ENCODE measurements around the gene ZBTB44.
"Not testable (repeated sequence)": the region's sequence is repeated elsewhere in the genome, so short reads cannot be mapped to it uniquely, and the experiment has no call there.

ZBTB44 gene

GRCh38 chr11:130251763-130252162, 63.0 kb downstream of the ZBTB44 start:
- not testable (repeated sequence) for DNase-seq (ENCODE audit: insufficient read length, low spot score); FAIRE-seq

DNA sequence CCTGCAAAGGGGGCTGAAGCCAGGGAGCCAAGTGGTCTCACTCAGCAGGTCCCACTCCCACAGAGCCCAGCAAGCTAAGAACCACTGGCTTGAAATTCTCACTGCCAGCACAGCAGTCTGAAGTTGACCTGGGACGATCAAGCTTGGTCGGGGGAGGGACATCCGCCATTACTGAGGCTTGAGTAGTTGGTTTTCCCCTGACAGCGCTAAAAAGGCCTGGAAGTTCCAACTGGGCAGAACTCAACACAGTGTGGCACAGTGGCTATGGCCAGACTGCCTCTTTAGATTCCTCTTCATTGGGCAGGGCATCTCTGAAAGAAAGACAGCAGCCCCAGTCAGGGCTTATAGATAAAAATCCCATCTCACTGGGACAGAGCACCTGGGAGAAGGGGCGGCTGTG, 64.8 kb downstream of the ZBTB44 start:
- DNase-seq (ENCODE audit: insufficient read length, low spot score); FAIRE-seq: not testable (repeated sequence)

DNA sequence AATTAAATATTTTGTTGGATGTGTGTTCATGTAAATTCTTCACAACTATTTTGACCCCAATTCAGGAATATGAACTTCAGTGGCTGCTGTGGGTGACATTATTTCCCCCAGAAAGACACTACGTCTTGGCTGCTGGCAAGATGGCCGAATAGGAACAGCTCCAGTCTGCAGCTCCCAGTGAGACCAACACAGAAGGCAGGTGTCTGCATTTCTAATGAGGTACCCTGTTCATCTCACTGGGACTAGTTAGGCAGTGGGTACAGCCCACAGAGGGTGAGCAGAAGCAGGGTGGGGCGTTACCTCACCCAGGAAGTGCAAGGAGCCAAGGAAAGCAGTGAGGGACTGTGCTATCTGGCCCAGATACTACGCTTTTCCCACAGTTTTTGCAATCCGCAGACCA, 65.3 kb downstream of the ZBTB44 start:
- FAIRE-seq (no peak), DNase-seq (ENCODE audit: insufficient read length, low spot score) (no peak)

DNA sequence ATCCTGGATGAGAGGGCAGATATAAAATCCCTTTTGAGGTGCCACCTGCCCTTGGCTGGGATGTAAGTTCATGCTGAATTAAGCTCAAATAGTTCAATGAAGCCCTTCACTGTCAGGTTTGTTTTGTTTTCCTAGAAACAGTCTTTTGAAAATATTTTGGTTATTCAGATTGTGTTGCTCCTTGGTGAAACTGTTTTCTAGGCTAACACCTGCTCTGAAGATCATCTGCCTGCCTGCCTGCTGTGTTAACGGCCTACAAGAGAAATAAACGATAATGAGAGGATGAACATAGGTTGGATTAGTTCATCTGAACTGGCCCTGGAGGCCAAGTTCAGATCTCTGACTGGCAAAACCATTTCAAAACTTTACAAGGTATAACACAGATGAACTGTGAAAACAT, 67.4 kb downstream of the ZBTB44 start:
- DNase-seq (ENCODE audit: insufficient read length, low spot score) = no peak
- no peak for FAIRE-seq

- no peak for DNase-seq (ENCODE audit: insufficient read length, low spot score)
These were observed 68.0 kb downstream of the ZBTB44 start for GRCh38 chr11:130246738-130247137.

GRCh38 chr11:130246270-130246669, 68.4 kb downstream of the ZBTB44 start:
- no peak for DNase-seq (ENCODE audit: insufficient read length, low spot score)
- no peak for FAIRE-seq

More at GRCh38 chr11:130246738-130247137, 68.0 kb downstream of the ZBTB44 start:
- no peak for FAIRE-seq

GRCh38 chr11:130245375-130245774, 69.3 kb downstream of the ZBTB44 start:
- FAIRE-seq = peak; percentile 47
- not testable (repeated sequence) for DNase-seq (ENCODE audit: insufficient read length, low spot score)

GRCh38 chr11:130244848-130245247, 69.9 kb downstream of the ZBTB44 start:
- DNase-seq (ENCODE audit: insufficient read length, low spot score) = no peak
- FAIRE-seq = peak; percentile 54

- DNase-seq (ENCODE audit: insufficient read length, low spot score) (peak; percentile 25), FAIRE-seq (peak; percentile 88)
These were observed 70.9 kb downstream of the ZBTB44 start for GRCh38 chr11:130243816-130244215.

- no peak for FAIRE-seq
- DNase-seq (ENCODE audit: insufficient read length, low spot score) = no peak
These were observed 73.0 kb downstream of the ZBTB44 start for GRCh38 chr11:130241713-130242112.

DNA sequence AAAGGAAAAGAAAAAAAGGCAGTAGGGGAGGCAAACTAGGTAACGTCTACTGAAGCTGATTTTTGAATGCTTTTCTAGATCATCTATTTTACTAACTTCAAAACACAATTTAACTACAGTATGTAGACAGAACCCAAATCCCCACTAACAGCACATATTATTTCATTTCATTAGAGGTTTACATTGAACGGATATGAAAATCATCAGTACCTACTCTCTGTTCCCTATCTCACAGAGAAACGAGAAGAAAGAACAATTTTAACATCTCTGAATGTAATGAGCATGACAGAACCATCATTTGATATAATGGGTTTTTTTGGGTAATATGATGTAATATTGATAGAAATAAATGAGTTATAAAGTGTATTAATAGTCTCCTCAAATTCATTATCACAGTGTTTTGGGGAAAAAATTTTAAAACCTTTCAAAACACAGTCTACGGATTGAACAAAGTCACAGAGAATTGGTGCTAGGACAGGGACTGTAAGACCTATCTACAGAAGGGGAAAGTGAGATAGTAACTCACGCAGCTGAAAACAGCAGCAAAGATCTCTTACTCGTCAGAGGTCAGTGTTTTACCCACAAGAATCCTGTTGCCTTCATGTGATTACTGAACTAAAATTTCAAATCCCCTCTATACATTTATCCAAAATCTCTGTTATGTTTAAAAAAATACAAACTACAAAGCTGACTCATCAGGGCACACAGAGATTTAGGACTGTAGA, 77.3 kb downstream of the ZBTB44 start:
- FAIRE-seq = no peak

GRCh38 chr11:130234315-130234714, 80.4 kb downstream of the ZBTB44 start:
- no peak for DNase-seq (ENCODE audit: insufficient read length, low spot score)
- no peak for FAIRE-seq

More for the DNA sequence above, 77.3 kb downstream of the ZBTB44 start:
- no peak for DNase-seq (ENCODE audit: insufficient read length, low spot score)

- FAIRE-seq = peak; percentile 67
- DNase-seq (ENCODE audit: insufficient read length, low spot score) = not testable (repeated sequence)
These were observed 80.8 kb downstream of the ZBTB44 start for GRCh38 chr11:130233888-130234287.

DNA sequence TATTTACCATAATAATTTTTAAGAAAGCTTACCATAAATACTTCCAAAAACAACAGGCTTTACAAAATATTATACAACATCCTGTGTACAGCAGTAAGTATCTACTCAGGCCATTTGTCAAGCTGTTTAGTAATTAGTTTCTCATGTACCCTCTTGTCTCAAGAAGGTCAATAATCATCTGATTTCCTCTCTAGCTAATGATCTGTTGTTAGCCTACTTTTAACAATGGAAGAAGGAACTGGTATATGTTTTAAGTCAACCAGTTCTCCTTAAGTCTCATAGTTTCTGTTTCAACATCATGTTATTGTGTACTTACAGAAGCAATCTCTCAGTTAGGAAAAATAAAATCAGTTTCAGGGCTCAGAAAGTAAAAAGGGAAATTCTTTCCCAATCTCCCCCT, 81.2 kb downstream of the ZBTB44 start:
- FAIRE-seq; DNase-seq (ENCODE audit: insufficient read length, low spot score): not testable (repeated sequence)

DNA sequence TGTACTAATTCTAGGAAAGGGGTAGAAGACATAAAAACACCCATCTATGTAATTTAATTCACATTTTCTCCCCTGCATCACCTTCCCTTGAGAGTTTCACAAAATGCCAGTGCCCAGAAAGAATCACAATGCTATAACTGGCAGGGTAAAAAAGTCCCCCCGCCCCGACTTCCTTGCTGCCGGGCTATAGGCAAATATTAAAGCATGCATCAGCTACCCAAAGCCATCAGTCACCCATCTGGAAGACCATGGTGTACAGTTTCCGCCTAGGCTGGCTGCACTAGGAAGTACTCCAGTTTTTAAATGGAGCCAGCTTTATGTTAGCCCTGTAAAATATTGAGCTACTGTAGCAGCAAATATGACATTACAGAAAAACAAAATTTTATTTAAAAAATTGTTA, 87.3 kb downstream of the ZBTB44 start:
- FAIRE-seq (no peak), DNase-seq (ENCODE audit: insufficient read length, low spot score) (no peak)

GRCh38 chr11:130223291-130223971, 91.3 kb downstream of the ZBTB44 start:
- FAIRE-seq (no peak), DNase-seq (ENCODE audit: insufficient read length, low spot score) (no peak)

DNA sequence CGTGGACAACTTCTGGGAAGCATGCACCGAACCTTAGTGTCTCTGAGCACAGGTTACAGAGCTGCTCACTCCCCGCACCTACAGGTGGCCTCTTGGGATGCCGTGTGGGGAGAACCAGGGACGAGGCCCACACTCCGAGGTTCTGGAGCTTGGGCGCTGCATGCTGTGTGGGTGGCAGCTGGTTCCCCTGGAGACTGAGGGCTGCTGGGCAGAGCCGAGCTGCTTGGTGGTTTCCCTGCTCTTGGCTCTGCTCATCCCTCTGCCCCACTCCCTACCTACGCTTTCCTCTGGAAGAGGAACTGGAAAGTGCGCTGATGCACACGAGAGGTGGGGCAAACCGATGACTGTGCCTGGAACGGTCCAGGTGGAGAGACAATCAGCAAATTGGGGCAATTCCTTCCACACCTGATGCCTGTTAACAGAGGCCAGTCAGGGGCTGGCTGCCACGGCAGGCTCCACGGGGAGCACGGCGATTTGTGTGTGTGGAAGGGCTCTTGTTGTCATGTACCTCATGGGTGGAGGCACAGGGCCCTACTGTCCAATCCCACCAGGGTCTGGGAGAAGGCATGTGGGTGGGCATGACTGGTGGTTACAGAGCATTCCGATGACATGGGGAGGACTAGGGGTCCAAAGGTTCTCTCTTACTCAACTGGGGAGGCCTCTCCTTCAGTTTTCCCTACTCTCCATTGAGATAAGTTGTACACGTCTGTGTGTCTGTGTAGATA, 94.2 kb downstream of the ZBTB44 start:
- DNase-seq (ENCODE audit: insufficient read length, low spot score) = no peak

GRCh38 chr11:130219148-130219547, 95.6 kb downstream of the ZBTB44 start:
- FAIRE-seq = no peak

More for the DNA sequence above, 94.2 kb downstream of the ZBTB44 start:
- no peak for FAIRE-seq

DNA sequence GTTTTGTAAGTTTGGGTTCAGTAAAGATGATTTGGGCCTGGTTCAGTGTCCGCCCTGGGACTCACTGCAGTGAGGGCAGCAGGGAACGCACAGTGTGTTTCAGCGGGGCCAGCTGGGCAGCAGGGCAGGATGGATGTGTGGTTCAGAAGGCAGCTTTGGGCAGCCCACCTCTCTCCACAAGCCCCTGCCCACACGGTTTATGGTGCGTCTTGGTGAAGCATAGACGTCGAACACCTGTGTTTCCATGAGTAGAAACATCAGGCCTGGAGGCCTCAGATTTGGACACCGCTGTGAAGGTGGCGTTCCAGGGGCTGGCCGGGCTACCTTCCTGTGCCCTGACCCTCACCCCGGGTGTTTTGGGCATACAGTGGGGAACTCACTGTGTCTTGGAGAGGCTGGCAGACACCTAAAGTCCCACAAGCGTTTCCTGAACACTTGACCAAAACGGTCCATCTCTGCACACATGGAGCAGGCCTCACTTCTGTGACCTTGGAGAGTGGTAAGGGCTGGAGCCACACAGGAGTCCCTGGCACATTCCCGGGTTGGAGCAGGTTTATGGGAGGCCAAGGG, 96.1 kb downstream of the ZBTB44 start:
- FAIRE-seq = no peak
- DNase-seq (ENCODE audit: insufficient read length, low spot score) = no peak

More at GRCh38 chr11:130219148-130219547, 95.6 kb downstream of the ZBTB44 start:
- DNase-seq (ENCODE audit: insufficient read length, low spot score) = no peak

DNA sequence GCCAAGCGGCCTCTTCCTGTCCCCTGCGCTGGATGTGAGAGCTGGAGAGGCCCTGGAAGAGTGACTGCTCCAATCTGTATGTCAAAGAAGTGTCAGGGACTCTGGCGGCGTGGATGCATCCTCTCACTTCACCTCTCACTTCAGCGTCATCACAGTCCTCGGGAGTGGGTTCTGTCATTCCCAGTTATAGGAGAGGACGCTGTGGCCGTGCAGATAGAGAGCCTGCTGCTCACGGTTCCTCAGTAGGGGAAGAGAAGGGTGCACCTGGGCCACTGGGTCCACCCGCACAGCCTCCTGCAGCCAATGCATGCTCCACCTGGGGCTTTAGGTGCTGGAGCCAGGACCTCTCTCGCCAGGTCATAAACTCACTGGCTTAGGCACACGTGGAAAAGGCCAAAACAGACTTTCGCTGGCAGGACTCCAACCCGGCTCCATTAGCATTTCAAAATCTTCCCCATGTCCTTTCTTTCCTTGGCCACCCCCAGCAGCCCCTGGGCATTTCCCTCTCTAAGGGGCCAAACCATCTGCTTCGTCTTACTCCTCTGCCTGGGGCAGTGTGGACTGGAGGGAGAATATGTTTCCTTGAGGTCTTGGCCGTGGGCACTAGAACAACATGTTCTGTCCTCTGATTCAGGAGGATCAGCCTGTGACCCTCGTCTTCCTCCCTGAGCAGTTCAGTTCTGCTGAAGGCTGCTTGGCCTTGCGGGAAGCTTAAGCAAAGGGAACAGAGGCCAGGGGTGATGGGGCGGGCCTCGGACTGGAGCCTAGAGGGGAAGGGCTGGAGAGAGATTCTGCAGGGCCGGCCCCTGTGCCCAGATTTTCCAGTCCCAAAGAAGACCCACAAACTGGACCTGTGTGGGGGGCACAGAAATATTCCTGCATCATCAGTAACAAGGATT, 97.3 kb downstream of the ZBTB44 start:
- no peak for DNase-seq (ENCODE audit: insufficient read length, low spot score)

More for the DNA sequence above, 97.3 kb downstream of the ZBTB44 start:
- FAIRE-seq = no peak

Data from GM19239 (cell line).